AG04449 (cell line): ENCODE data around the gene KCTD12.

Experiments
- CTCF ChIA-PET: fragments of 350-600 bp; formaldehyde crosslinking; extraction: SDS; loops from one replicate; lab custom pipeline; 2021; ENCODE audit warnings: antibody characterized with exemption; lab: Yijun Ruan, JAX
- POLR2A ChIA-PET: fragments of 400-600, 350-600 bp; formaldehyde crosslinking; extraction: SDS; loops from one replicate; lab custom pipeline; 2020; ENCODE audit warnings: antibody characterized with exemption, inconsistent platforms; lab: Yijun Ruan, JAX
- DNase-seq: peaks from one replicate; pipeline ENCODE4 v3.0.0-alpha.2; 2010; ENCODE audit warnings: low read depth, low spot score
- H3K4me3 ChIP-seq: 2 replicates; pipeline ENCODE4 v1.5.1; 2011; ENCODE audit warnings: low read depth, mild to moderate bottlenecking, control low read depth, low read length
- TF ChIP-seq, protein P1 (sequence below): IDR thresholded peaks from one replicate; pipeline ENCODE4 v1.5.1; 2011; ENCODE audit warnings: mild to moderate bottlenecking, moderate library complexity, low read length, control low read depth, inconsistent platforms; ENCODE audit not compliant: insufficient read depth; ENCODE audit errors: missing control alignments

KCTD12 gene

DNA sequence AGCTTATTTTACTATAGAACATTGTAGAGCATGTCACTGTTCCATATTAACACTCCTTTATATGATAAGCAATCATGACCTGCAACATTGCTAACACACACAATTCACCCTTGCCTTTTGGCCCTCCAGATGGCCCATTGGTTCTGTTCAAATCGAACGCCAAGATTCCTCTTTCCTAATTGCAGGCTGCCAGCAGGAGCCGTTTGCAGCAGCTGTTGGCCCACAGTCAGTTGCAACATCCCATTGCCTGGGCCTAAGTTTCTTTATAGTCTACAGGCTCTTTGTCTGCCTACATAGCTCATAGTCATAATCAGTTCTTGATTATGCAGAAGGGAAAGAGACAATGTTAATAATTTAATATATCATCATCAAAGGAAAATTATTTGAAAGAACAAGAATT is 37.6 kb downstream of the KCTD12 start:
- no peak for DNase-seq
- no peak overlapping the region for H3K4me3 ChIP-seq
- ChIA-PET CTCF (no interaction called here), POLR2A (no interaction called here)
- TF ChIP-seq, protein P1, sequence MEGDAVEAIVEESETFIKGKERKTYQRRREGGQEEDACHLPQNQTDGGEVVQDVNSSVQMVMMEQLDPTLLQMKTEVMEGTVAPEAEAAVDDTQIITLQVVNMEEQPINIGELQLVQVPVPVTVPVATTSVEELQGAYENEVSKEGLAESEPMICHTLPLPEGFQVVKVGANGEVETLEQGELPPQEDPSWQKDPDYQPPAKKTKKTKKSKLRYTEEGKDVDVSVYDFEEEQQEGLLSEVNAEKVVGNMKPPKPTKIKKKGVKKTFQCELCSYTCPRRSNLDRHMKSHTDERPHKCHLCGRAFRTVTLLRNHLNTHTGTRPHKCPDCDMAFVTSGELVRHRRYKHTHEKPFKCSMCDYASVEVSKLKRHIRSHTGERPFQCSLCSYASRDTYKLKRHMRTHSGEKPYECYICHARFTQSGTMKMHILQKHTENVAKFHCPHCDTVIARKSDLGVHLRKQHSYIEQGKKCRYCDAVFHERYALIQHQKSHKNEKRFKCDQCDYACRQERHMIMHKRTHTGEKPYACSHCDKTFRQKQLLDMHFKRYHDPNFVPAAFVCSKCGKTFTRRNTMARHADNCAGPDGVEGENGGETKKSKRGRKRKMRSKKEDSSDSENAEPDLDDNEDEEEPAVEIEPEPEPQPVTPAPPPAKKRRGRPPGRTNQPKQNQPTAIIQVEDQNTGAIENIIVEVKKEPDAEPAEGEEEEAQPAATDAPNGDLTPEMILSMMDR, result no peak

DNA sequence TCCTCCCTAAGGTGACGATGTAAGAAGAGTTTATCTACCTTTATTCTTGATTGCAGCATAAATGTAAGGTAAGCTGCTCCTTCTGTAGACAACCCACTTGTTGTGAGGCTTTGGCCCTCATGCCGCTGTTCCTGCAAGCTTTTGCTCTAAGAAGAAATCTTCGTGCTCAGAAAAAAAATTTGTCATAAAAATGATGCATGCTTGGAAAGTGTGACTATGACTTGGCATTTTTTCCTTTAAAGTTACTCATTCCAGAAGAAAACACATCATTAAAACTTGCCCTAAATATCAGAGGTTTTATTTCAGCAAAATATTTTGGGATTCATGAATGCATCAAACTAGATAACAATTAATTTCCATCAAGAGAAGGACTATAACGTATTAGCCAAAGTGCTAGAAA is 39.8 kb downstream of the KCTD12 start:
- no peak overlapping the region for H3K4me3 ChIP-seq
- CTCF ChIA-PET, result no interaction called here
- POLR2A ChIA-PET, result no interaction called here
- TF ChIP-seq, protein P1, result no peak
- DNase-seq, result no peak

DNA sequence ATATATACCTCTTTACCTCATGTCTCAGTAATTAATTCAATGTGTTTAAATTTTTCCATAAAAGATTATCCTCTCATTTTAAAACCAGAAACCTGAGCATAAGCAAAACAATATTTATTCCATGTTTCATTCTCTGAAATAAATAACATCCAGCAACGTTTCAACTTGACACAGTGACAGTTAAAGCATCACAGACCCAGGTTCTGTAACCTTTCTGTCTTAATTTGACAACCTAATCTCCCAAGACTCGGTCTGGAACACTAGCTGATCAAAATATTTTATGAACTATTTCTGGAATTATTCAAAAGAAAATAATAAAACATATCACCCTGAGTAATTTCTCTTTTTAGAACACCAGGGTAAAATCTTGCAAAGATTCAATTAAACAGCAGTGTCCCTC is 40.3 kb downstream of the KCTD12 start:
- POLR2A ChIA-PET, result no interaction called here
- H3K4me3 ChIP-seq, result no peak overlapping the region
- no peak for DNase-seq
- CTCF ChIA-PET, result no interaction called here
- TF ChIP-seq, protein P1, result no peak

DNA sequence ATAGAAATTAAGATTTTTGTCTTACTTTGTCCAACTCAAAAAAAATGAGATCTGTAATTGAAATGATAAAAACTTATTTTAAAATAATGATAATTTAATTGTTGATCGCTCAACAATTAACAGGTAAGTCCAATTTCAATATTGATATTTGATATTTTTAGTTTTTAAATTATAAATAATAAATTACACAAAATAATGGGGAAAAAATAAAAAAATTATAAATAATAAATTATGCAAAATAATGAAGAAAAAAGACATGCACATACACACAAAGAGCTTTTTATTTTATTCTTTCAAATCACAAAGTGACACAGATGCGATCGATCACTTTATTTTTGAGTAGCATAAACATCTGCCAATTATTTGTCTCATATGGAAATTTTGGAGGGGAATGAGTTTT is 40.8 kb downstream of the KCTD12 start:
- CTCF ChIA-PET, result no interaction called here
- no peak overlapping the region for H3K4me3 ChIP-seq
- DNase-seq, result no peak
- TF ChIP-seq, protein P1, result no peak
- POLR2A ChIA-PET, result no interaction called here

DNA sequence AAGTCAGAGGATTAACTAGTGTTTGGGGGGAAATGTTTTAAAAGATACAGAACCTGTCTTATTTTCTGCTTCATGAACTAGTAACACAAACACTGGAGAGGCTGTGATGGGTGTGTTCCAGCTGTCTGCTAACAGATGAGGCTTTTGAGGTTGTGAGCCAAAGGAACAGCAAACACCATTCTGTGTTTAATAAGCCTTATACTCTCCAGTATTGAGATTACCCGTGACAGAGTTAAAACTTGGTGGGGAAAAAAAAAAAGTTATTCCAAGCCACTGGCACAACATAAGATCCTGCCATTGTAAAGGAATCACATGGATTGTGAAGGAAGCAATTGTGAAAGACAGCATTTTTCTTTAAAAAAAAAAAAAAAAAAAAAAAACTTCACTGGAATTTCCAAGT is 48.4 kb downstream of the KCTD12 start:
- TF ChIP-seq, protein P1, result no peak
- POLR2A ChIA-PET, result no interaction called here
- CTCF ChIA-PET, result no interaction called here
- no peak overlapping the region for H3K4me3 ChIP-seq
- no peak for DNase-seq

DNA sequence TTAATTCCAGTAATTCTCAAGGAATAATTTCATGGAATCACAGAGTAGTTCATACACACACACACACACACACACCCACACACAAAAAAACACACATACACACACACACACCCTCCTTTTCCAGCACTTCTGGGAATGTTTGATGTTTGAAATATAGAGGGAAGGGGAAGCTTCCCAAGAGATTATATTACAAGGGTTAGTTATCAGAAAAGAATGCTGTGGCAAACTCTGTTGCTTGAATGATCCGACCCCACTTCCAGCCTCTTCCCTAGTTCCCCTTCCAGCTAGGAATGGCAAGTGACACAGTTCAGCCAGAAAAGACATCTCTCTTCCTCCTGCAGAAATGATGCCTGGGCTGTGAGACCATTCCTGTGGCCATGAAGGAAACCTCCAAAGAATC is 49.9 kb downstream of the KCTD12 start:
- ChIA-PET CTCF (no interaction called here), POLR2A (no interaction called here)
- no peak for DNase-seq
- no peak overlapping the region for H3K4me3 ChIP-seq
- TF ChIP-seq, protein P1, result no peak
